RWPE2 (cell line): ENCODE data around the gene SLC9B1.
A peak's percentile ranks its signal among the peaks of the same experiment; 100 is the strongest.

Source experiments
- ATAC-seq: fragments of 200-7000 bp; cut with Tn5 transposase; 3 replicates; pipeline ENCODE4 v1.9.1; 2021; ENCODE audit warnings: low read depth
- DNase-seq: peaks from one replicate; pipeline ENCODE4 v3.0.0-alpha.2; 2020; ENCODE audit warnings: low spot score
- H3K27ac ChIP-seq: fragments of 450-650 bp; 2 replicates; pipeline ENCODE4 v1.5.1; 2017; ENCODE audit warnings: mild to moderate bottlenecking; ENCODE audit not compliant: poor library complexity, severe bottlenecking
- H3K27me3 ChIP-seq: fragments of 250-450 bp; sonication (Bioruptor Pico); 2 replicates; pipeline ENCODE4 v1.5.1; 2021; ENCODE audit warnings: mild to moderate bottlenecking, moderate library complexity; ENCODE audit not compliant: insufficient read depth, poor library complexity, severe bottlenecking
- H3K36me3 ChIP-seq: fragments of 250-450 bp; sonication (Bioruptor Pico); 2 replicates; pipeline ENCODE4 v1.5.1; 2020; ENCODE audit warnings: low read depth, mild to moderate bottlenecking, moderate library complexity
- H3K4me1 ChIP-seq: fragments of 250-450 bp; sonication (Bioruptor Pico); 2 replicates; pipeline ENCODE4 v1.5.1; 2021; ENCODE audit warnings: mild to moderate bottlenecking, moderate library complexity; ENCODE audit not compliant: insufficient read depth, poor library complexity, severe bottlenecking
- H3K4me3 ChIP-seq: fragments of 250-450 bp; sonication (Bioruptor Pico); 2 replicates; pipeline ENCODE4 v1.5.1; 2021; ENCODE audit warnings: mild to moderate bottlenecking, moderate library complexity; ENCODE audit not compliant: severe bottlenecking
- H3K9me3 ChIP-seq: fragments of 250-450 bp; sonication (Bioruptor Pico); 2 replicates; pipeline ENCODE4 v1.5.1; 2021; ENCODE audit warnings: mild to moderate bottlenecking, moderate library complexity; ENCODE audit not compliant: severe bottlenecking
- TF ChIP-seq, protein P1 (sequence below): fragments of 450-650 bp; IDR thresholded peaks from one replicate; pipeline ENCODE4 v1.5.1; 2017; ENCODE audit warnings: mild to moderate bottlenecking, moderate library complexity; ENCODE audit not compliant: poor library complexity, severe bottlenecking

The SLC9B1 gene

DNA sequence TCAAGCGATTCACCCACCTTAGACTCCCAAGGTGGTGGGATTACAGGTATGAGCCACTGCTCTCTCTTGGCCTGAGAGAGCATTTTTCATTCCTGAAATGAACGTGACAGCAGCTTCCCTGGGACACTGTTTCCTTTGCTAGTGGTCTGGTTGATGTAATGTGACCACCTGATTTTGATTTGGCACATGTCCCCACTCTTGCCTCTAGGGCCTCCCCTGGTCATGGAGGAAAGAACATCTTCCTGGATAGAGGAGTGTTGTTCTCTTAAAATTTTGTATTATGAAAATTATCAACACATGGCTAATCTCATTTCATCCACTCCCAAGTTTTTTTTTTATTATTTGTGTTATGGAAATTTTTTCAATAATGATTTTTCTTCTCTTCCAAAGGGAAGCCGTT, 33.3 kb upstream of the SLC9B1 start:
- no peak overlapping the region for H3K4me3 ChIP-seq
- ATAC-seq = no peak
- H3K27ac ChIP-seq = no peak overlapping the region
- H3K9me3 ChIP-seq = no peaks in the 10 kb centered on the region
- peaks cover 8% of the 10 kb centered on the region; the same call in 1 of the 2 replicates for H3K36me3 ChIP-seq
- no peak for DNase-seq
- no peaks in the 10 kb centered on the region for H3K4me1 ChIP-seq
- TF ChIP-seq, protein P1, sequence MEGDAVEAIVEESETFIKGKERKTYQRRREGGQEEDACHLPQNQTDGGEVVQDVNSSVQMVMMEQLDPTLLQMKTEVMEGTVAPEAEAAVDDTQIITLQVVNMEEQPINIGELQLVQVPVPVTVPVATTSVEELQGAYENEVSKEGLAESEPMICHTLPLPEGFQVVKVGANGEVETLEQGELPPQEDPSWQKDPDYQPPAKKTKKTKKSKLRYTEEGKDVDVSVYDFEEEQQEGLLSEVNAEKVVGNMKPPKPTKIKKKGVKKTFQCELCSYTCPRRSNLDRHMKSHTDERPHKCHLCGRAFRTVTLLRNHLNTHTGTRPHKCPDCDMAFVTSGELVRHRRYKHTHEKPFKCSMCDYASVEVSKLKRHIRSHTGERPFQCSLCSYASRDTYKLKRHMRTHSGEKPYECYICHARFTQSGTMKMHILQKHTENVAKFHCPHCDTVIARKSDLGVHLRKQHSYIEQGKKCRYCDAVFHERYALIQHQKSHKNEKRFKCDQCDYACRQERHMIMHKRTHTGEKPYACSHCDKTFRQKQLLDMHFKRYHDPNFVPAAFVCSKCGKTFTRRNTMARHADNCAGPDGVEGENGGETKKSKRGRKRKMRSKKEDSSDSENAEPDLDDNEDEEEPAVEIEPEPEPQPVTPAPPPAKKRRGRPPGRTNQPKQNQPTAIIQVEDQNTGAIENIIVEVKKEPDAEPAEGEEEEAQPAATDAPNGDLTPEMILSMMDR = no peak
- no peaks in the 10 kb centered on the region for H3K27me3 ChIP-seq

DNA sequence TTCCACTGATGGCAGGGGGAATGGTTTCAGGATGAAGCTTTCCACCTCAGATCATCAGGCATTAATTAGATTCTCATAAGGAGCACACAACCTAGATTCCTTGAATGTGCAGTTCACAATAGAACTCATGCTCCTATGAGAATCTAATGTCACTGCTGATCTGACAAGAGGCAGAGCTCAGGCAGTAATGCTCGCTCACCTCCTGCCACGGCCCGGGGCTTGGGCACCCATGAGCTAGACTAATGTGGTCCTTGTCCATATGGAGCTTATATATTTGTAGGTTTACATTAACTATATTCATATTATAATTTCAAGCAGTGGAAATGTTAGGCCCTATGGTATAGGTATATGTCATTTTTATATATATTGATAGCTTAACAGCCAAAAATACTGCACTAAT, 32.6 kb upstream of the SLC9B1 start:
- Histone ChIP-seq H3K27ac (no peak overlapping the region), H3K9me3 (no peaks in the 10 kb centered on the region), H3K27me3 (no peaks in the 10 kb centered on the region), H3K4me3 (no peak overlapping the region), H3K4me1 (no peaks in the 10 kb centered on the region), H3K36me3 (peaks cover 10% of the 10 kb centered on the region; the same call in 1 of the 2 replicates)
- ATAC-seq (no peak), DNase-seq (no peak)
- TF ChIP-seq, protein P1 = no peak

DNA sequence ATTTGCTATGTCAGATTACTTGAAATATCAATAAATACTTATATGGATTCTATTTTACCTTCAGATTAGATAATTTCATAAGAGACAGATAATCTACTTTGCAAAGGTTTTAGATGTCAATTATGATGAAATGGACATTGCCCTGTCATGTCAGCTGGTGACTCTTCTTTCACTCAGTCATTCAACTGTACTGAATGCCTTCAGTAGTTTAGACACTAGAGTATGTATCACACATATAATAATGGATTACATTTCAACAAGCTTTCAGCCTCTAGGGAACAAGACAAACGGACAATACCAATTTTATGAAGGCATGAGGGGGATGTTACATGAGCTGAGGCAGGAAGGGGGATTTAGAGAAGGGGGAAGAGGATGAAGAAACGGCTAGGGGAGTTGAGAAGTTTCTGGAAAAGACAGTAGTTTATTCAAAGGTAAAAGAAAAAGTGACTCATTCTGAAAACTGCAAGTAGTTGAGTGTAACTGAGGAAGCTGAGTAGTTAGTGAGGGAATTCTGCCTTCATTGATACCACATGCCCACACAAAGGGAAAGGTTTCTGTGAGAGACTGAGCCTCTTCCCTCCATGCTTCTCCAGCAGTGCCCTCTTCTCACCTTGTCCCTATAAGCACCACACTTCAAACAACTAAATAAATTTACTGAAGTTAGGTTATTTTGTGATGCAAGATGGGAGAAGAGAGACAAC, 31.4 kb upstream of the SLC9B1 start:
- ATAC-seq (no peak), DNase-seq (no peak)
- Histone ChIP-seq H3K4me1 (no peaks in the 10 kb centered on the region), H3K27me3 (no peaks in the 10 kb centered on the region), H3K36me3 (peaks cover 15% of the 10 kb centered on the region), H3K4me3 (no peak overlapping the region), H3K9me3 (no peaks in the 10 kb centered on the region), H3K27ac (no peak overlapping the region)
- TF ChIP-seq, protein P1 = no peak

DNA sequence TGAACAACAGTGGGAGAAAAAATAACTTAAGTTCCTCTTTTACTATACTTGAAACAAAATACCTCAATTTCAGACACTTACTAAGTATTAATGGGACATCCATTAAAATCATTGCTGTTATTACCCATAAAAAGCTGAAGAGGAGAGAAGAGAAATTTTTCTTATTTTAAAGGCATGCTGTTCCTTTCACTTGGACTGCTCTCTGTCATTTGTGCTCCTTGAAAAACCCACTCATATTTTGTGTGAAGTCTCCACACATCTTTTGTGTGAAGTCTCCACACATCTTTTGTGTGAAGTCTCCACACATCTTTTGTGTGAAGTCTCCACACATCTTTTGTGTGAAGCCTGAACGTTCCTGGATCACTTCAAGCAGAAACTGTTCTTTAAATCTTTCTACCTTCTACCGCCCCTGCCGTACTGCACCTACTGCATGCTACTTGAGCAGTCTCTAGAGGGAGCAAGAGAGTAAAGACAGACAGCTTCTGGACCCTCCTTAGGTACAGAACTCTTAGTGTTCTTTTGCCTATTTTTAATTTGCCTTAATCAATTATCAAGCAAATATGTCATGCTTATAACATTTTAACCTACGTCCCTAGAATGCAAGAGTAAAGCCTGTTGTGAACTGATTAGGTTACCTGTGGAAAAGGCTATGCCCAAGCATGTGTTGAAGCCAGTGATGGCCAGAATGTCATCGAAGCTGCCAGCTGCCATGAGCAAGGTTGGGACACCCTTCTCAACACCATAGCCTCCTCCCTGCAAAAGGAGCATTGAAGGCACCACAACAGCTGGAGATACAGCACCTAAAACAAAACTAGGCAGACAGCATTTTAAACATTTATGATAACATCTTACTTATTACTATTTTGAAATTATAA, 27.1 kb upstream of the SLC9B1 start:
- ATAC-seq = peak; percentile 87
- DNase-seq = no peak
- no peaks in the 10 kb centered on the region for H3K4me1 ChIP-seq
- H3K4me3 ChIP-seq = no peak overlapping the region
- TF ChIP-seq, protein P1 = peak; percentile 71
- no peaks in the 10 kb centered on the region for H3K27me3 ChIP-seq
- H3K9me3 ChIP-seq = no peaks in the 10 kb centered on the region
- H3K36me3 ChIP-seq = peaks cover 32% of the 10 kb centered on the region
- H3K27ac ChIP-seq = no peak overlapping the region
